ENCODE results near the gene ZNF598.

GRCh38 chr16:1983544-1984346 is 25.9 kb downstream of the ZNF598 start, which contains the start of gene GFER:
- TF ChIP-seq CHD2 (IDR thresholded peaks at IDR 0.05; ENCODE audit: low read length, partially characterized antibody) (peak; percentile 33), USF2 (IDR thresholded peaks at IDR 0.05; ENCODE audit: borderline replicate concordance, low read depth, low read length) (no peak), JUND (IDR thresholded peaks at IDR 0.05) (no peak), CTCF (IDR thresholded peaks at IDR 0.05) (peak; percentile 50), MAX (IDR thresholded peaks at IDR 0.05; ENCODE audit: low read depth) (peak; percentile 14; the same call in 1 of the 2 replicates), PBX3 (IDR thresholded peaks at IDR 0.05) (no peak), FOSL2 (IDR thresholded peaks at IDR 0.05; ENCODE audit: borderline replicate concordance, low read depth) (no peak), RAD21 (IDR thresholded peaks at IDR 0.05; ENCODE audit: low read length) (no peak), POLR2AphosphoS5 (IDR thresholded peaks at IDR 0.05; ENCODE audit: low read depth, low read length) (peak; percentile 8; the same call in 1 of the 2 replicates), YY1 (IDR thresholded peaks at IDR 0.05; ENCODE audit: low read depth) (peak; percentile 94), TAF1 (IDR thresholded peaks at IDR 0.05; ENCODE audit: borderline replicate concordance, low read depth, low read length) (peak; percentile 81), EP300 (IDR thresholded peaks at IDR 0.05; ENCODE audit: borderline replicate concordance in 1 of 2, low read depth in 1 of 2, low read length in 1 of 2) (no peak)

All from SK-N-SH (cell line).